Body of pancreas (tissue), 4 donors: ENCODE data around the gene KPNA4.

Source experiments
- CTCF ChIP-seq, 7 experiments: fragments of 450-650 bp in 4 of 7; fragments of 200-600 bp in 3 of 7; sonication (generic) in 3 of 7; IDR thresholded peaks; one replicate each; pipeline ENCODE4 v1.5.1; 2016 to 2019; ENCODE audit warnings: antibody characterized with exemption in 7 of 7
- POLR2A ChIP-seq, 3 donors: fragments of 450-650 bp; IDR thresholded peaks; one replicate each; pipeline ENCODE4 v1.6.1; 2016; ENCODE audit warnings: antibody characterized with exemption in 3 of 3, mild to moderate bottlenecking in 2 of 3

GRCh38 chr3:160464321-160464720 is 101.0 kb downstream of the KPNA4 start:
- TF ChIP-seq POLR2A (IDR thresholded peaks at IDR 0.05) (no peak), CTCF (IDR thresholded peaks at IDR 0.05) (no peak)
